ENCODE measurements around the gene HOMER2.
A peak's percentile ranks its signal among the peaks of the same experiment; 100 is the strongest.

GRCh38 chr15:82849556-82850512, 102.7 kb downstream of the HOMER2 start:
- TF ChIP-seq CTCF (conservative IDR thresholded peaks at IDR 0.05; ENCODE audit: low read depth, low read length) (peak; percentile 56), RCOR1 (IDR thresholded peaks at IDR 0.05; ENCODE audit: insufficient replicate concordance, low read length) (no peak), POLR2A (IDR thresholded peaks at IDR 0.05; ENCODE audit: low read depth, low read length) (no peak)
